Measurements from ENCODE around the gene AVPR1B.

DNA sequence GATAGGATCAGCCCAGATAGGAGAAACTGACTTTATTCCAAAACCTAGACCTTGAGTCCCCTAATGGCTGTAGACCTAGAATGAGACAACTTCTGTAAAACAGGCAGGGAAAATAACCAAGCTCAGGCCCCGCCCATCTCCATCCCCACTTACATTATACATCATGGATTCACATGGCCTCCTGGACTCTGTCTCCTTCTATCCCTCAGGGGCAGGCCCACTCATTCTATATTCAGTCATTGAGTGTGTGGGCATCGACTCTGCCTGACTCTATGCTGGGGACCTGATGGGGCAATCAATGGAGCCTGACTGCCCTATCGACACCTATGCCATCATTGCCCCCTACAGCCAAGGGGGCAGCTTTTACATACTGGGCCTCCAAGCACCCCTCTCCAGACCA is 6.4 kb downstream of the AVPR1B start:
- TF ChIP-seq POLR2A (IDR thresholded peaks at IDR 0.05; ENCODE audit: low read length) (no peak), GATA1 (IDR thresholded peaks at IDR 0.05; ENCODE audit: low read depth, low read length) (no peak)
